GM19467 (cell line): Measurements from ENCODE around the gene USP17L13.
"Not testable (repeated sequence)": the region's sequence is repeated elsewhere in the genome, so short reads cannot be mapped to it uniquely, and the experiment has no call there.

Source experiments
- ATAC-seq: cut with Tn5 transposase; IDR thresholded peaks from one replicate; pipeline ENCODE4 v1.9.1; 2021; ENCODE audit warnings: mild to moderate bottlenecking, moderate library complexity; ENCODE audit not compliant: unreplicated experiment

USP17L13 gene

GRCh38 chr4:9224596-9224995 lies at the start of gene USP17L13:
Gene USP17L13 (plus strand): TSS chr4:9224896. CDS start chr4:9224896, 0 bp downstream.
- ATAC-seq = not testable (repeated sequence)

GRCh38 chr4:9210357-9210756 lies 14.3 kb upstream of the USP17L13 start, which contains the start of gene USP17L10:
Gene USP17L10 (plus strand): TSS chr4:9210657. CDS start chr4:9210657, 0 bp downstream.
- ATAC-seq = not testable (repeated sequence)

GRCh38 chr4:9214701-9215100 lies 10.0 kb upstream of the USP17L13 start:
- ATAC-seq = not testable (repeated sequence)

- ATAC-seq = not testable (repeated sequence)
Observed at GRCh38 chr4:9215105-9215504, 9.6 kb upstream of the USP17L13 start, which contains the start of gene USP17L11. Gene USP17L11 (plus strand): TSS chr4:9215405. CDS start chr4:9215405, 0 bp downstream.

- not testable (repeated sequence) for ATAC-seq
Observed at GRCh38 chr4:9219852-9220251, 4.8 kb upstream of the USP17L13 start, which contains the start of gene USP17L12. Gene USP17L12 (plus strand): TSS chr4:9220152. CDS start chr4:9220152, 0 bp downstream.

GRCh38 chr4:9230249-9230648 lies 5.6 kb downstream of the USP17L13 start:
- not testable (repeated sequence) for ATAC-seq

- ATAC-seq = not testable (repeated sequence)
Observed at GRCh38 chr4:9234085-9234484, 9.4 kb downstream of the USP17L13 start, which contains the start of gene USP17L15. Gene USP17L15 (plus strand): TSS chr4:9234385. CDS start chr4:9234385, 0 bp downstream.

- ATAC-seq = not testable (repeated sequence)
Observed at GRCh38 chr4:9238461-9238860, 13.8 kb downstream of the USP17L13 start.

GRCh38 chr4:9243579-9243978 lies 18.9 kb downstream of the USP17L13 start, which contains the start of gene USP17L17:
Gene USP17L17 (plus strand): TSS chr4:9243879. CDS start chr4:9243879, 0 bp downstream.
- not testable (repeated sequence) for ATAC-seq

GRCh38 chr4:9247953-9248680 lies 23.4 kb downstream of the USP17L13 start, which contains the start of gene USP17L18:
Gene USP17L18 (plus strand): TSS chr4:9248630. CDS start chr4:9248630, 0 bp downstream.
- ATAC-seq = not testable (repeated sequence)

GRCh38 chr4:9253078-9253477 lies 28.4 kb downstream of the USP17L13 start, which contains the start of gene USP17L19:
Gene USP17L19 (plus strand): TSS chr4:9253378. CDS start chr4:9253378, 0 bp downstream.
- ATAC-seq = not testable (repeated sequence)

GRCh38 chr4:9257824-9258223 lies 33.1 kb downstream of the USP17L13 start, which contains the start of gene USP17L20:
Gene USP17L20 (plus strand): TSS chr4:9258124. CDS start chr4:9258124, 0 bp downstream.
- ATAC-seq = not testable (repeated sequence)

GRCh38 chr4:9262572-9262971 lies 37.9 kb downstream of the USP17L13 start, which contains the start of gene USP17L21:
Gene USP17L21 (plus strand): TSS chr4:9262872. CDS start chr4:9262872, 0 bp downstream.
- ATAC-seq = not testable (repeated sequence)

- not testable (repeated sequence) for ATAC-seq
Observed at GRCh38 chr4:9267319-9267718, 42.6 kb downstream of the USP17L13 start, which contains the start of gene USP17L22. Gene USP17L22 (plus strand): TSS chr4:9267619. CDS start chr4:9267619, 0 bp downstream.

GRCh38 chr4:9271719-9272118 lies 47.0 kb downstream of the USP17L13 start:
- ATAC-seq = not testable (repeated sequence)
